Stimulated activated naive CD4-positive, alpha-beta T cell (primary cell): ENCODE measurements around the gene CDH4.

Experiments
- DNase-seq, 6 experiments: peaks; one replicate each; lab custom pipeline; 2025; lab: John Stamatoyannopoulos, UW

The CDH4 gene

GRCh38 chr20:61918548-61918947 lies 666.5 kb downstream of the CDH4 start:
- no peak for DNase-seq

GRCh38 chr20:61919239-61919638 lies 667.2 kb downstream of the CDH4 start:
- no peak for DNase-seq

- no peak for DNase-seq
Observed at GRCh38 chr20:61919675-61920365, 667.8 kb downstream of the CDH4 start.

- DNase-seq, result no peak
Observed at GRCh38 chr20:61922411-61922810, 670.4 kb downstream of the CDH4 start.

- no peak for DNase-seq
Observed at GRCh38 chr20:61922936-61923335, 670.9 kb downstream of the CDH4 start.

- DNase-seq, result no peak
Observed at GRCh38 chr20:61923371-61924166, 671.5 kb downstream of the CDH4 start.

GRCh38 chr20:61924211-61924857 lies 672.3 kb downstream of the CDH4 start:
- DNase-seq, result no peak

GRCh38 chr20:61924858-61925554 lies 672.9 kb downstream of the CDH4 start:
- no peak for DNase-seq

- DNase-seq, result no peak
Observed at GRCh38 chr20:61925555-61926252, 673.6 kb downstream of the CDH4 start.

- no peak for DNase-seq
Observed at GRCh38 chr20:61926253-61926613, 674.2 kb downstream of the CDH4 start.

GRCh38 chr20:61926796-61927192 lies 674.7 kb downstream of the CDH4 start:
- DNase-seq, result no peak

- no peak for DNase-seq
Observed at GRCh38 chr20:61927193-61927825, 675.2 kb downstream of the CDH4 start.

- no peak for DNase-seq
Observed at GRCh38 chr20:61927826-61928541, 675.9 kb downstream of the CDH4 start.

GRCh38 chr20:61929561-61929960 lies 677.5 kb downstream of the CDH4 start:
- no peak for DNase-seq

GRCh38 chr20:61929971-61930666 lies 678.1 kb downstream of the CDH4 start:
- DNase-seq, result no peak

GRCh38 chr20:61930776-61931475 lies 678.9 kb downstream of the CDH4 start:
- no peak for DNase-seq

GRCh38 chr20:61931476-61932198 lies 679.6 kb downstream of the CDH4 start:
- no peak for DNase-seq

GRCh38 chr20:61932199-61932592 lies 680.1 kb downstream of the CDH4 start:
- DNase-seq, result no peak
